GM21786 (cell line): ENCODE measurements around the gene KCNS3.

Source experiments
- ATAC-seq: cut with Tn5 transposase; IDR thresholded peaks from one replicate; pipeline ENCODE4 v1.9.1; 2021; ENCODE audit not compliant: unreplicated experiment

The KCNS3 gene

GRCh38 chr2:17878281-17879136, at the start of gene KCNS3:
Gene KCNS3, plus strand, starts transcription at chr2:17878667. Its CDS starts 52,342 bp downstream, at chr2:17931009.
- peak; percentile 72 for ATAC-seq

GRCh38 chr2:17830053-17831034, 48.1 kb upstream of the KCNS3 start:
- ATAC-seq, result peak; percentile 93

GRCh38 chr2:17835516-17835915, 43.0 kb upstream of the KCNS3 start:
- ATAC-seq, result no peak

GRCh38 chr2:17839959-17840358, 38.5 kb upstream of the KCNS3 start:
- ATAC-seq, result no peak

GRCh38 chr2:17843457-17843856, 35.0 kb upstream of the KCNS3 start:
- ATAC-seq, result no peak

GRCh38 chr2:17845806-17846205, 32.7 kb upstream of the KCNS3 start:
- ATAC-seq, result no peak

- ATAC-seq, result no peak
Observed at GRCh38 chr2:17846676-17847075, 31.8 kb upstream of the KCNS3 start.

- no peak for ATAC-seq
Observed at GRCh38 chr2:17847236-17847635, 31.2 kb upstream of the KCNS3 start.

GRCh38 chr2:17849275-17849674, 29.2 kb upstream of the KCNS3 start:
- ATAC-seq, result no peak

GRCh38 chr2:17850151-17850550, 28.3 kb upstream of the KCNS3 start:
- no peak for ATAC-seq

- peak; percentile 84 for ATAC-seq
Observed at GRCh38 chr2:17851731-17852585, 26.5 kb upstream of the KCNS3 start.

- ATAC-seq, result no peak
Observed at GRCh38 chr2:17853799-17854198, 24.7 kb upstream of the KCNS3 start.

- no peak for ATAC-seq
Observed at GRCh38 chr2:17857021-17857420, 21.4 kb upstream of the KCNS3 start.

GRCh38 chr2:17858064-17858463, 20.4 kb upstream of the KCNS3 start:
- ATAC-seq, result no peak

GRCh38 chr2:17863539-17863938, 14.9 kb upstream of the KCNS3 start:
- ATAC-seq, result no peak

- no peak for ATAC-seq
Observed at GRCh38 chr2:17864676-17865075, 13.8 kb upstream of the KCNS3 start.

- no peak for ATAC-seq
Observed at GRCh38 chr2:17867133-17867532, 11.3 kb upstream of the KCNS3 start.

- no peak for ATAC-seq
Observed at GRCh38 chr2:17869128-17869527, 9.3 kb upstream of the KCNS3 start.

GRCh38 chr2:17871639-17872038, 6.8 kb upstream of the KCNS3 start:
- ATAC-seq, result no peak

- ATAC-seq, result no peak
Observed at GRCh38 chr2:17873021-17873420, 5.4 kb upstream of the KCNS3 start.

GRCh38 chr2:17876590-17876989, 1.9 kb upstream of the KCNS3 start:
- ATAC-seq, result no peak
